ENCODE data around the gene SUPT20HL2. TPM values are rescaled to one million over a fixed set of nuclear protein-coding genes. Genes with fewer than 3 reads are reported as not detected.
"Not testable (repeated sequence)": the region's sequence is repeated elsewhere in the genome, so short reads cannot be mapped to it uniquely, and the experiment has no call there.

Gene SUPT20HL2
- under 1 TPM in 1 of 4 donors, not detected in 3; 0.07 TPM for polyA plus RNA-seq (ENCODE audit: insufficient read length in 4 of 4)

- no peak for DNase-seq (ENCODE audit: low read depth in 4 of 4, low spot score in 2 of 4)
Observed at GRCh38 chrX:24314019-24314635, at the start of gene SUPT20HL2. SUPT20HL2 (minus strand) TSS chrX:24314069; CDS start chrX:24313315, 754 bp downstream.

- not testable (repeated sequence) for DNase-seq (ENCODE audit: low read depth in 4 of 4, low spot score in 2 of 4)
Observed at GRCh38 chrX:24362089-24362745, 48.3 kb upstream of the SUPT20HL2 start.

GRCh38 chrX:24360272-24360671 is 46.4 kb upstream of the SUPT20HL2 start, which contains the start of gene SUPT20HL1:
SUPT20HL1 (plus strand) TSS chrX:24360639; CDS start chrX:24362761, 2,122 bp downstream.
- no peak for DNase-seq (ENCODE audit: low read depth in 4 of 4, low spot score in 2 of 4)

GRCh38 chrX:24357106-24357505 is 43.2 kb upstream of the SUPT20HL2 start:
- DNase-seq (ENCODE audit: low read depth in 4 of 4, low spot score in 2 of 4) = no peak

- DNase-seq (ENCODE audit: low read depth in 4 of 4, low spot score in 2 of 4) = no peak
Observed at GRCh38 chrX:24355095-24355494, 41.2 kb upstream of the SUPT20HL2 start.

- DNase-seq (ENCODE audit: low read depth in 4 of 4, low spot score in 2 of 4) = no peak
Observed at GRCh38 chrX:24350217-24350616, 36.3 kb upstream of the SUPT20HL2 start.

- no peak for DNase-seq (ENCODE audit: low read depth in 4 of 4, low spot score in 2 of 4)
Observed at GRCh38 chrX:24347881-24348280, 34.0 kb upstream of the SUPT20HL2 start.

- no peak for DNase-seq (ENCODE audit: low read depth in 4 of 4, low spot score in 2 of 4)
Observed at GRCh38 chrX:24343719-24344118, 29.9 kb upstream of the SUPT20HL2 start.

- no peak for DNase-seq (ENCODE audit: low read depth in 4 of 4, low spot score in 2 of 4)
Observed at GRCh38 chrX:24341795-24342194, 27.9 kb upstream of the SUPT20HL2 start.

- DNase-seq (ENCODE audit: low read depth in 4 of 4, low spot score in 2 of 4) = no peak
Observed at GRCh38 chrX:24340501-24340900, 26.6 kb upstream of the SUPT20HL2 start.

- no peak for DNase-seq (ENCODE audit: low read depth in 4 of 4, low spot score in 2 of 4)
Observed at GRCh38 chrX:24339911-24340310, 26.0 kb upstream of the SUPT20HL2 start.

- DNase-seq (ENCODE audit: low read depth in 4 of 4, low spot score in 2 of 4) = no peak
Observed at GRCh38 chrX:24335871-24336270, 22.0 kb upstream of the SUPT20HL2 start.

- DNase-seq (ENCODE audit: low read depth in 4 of 4, low spot score in 2 of 4) = no peak
Observed at GRCh38 chrX:24334461-24334860, 20.6 kb upstream of the SUPT20HL2 start.

GRCh38 chrX:24333371-24333770 is 19.5 kb upstream of the SUPT20HL2 start:
- DNase-seq (ENCODE audit: low read depth in 4 of 4, low spot score in 2 of 4) = no peak

- no peak for DNase-seq (ENCODE audit: low read depth in 4 of 4, low spot score in 2 of 4)
Observed at GRCh38 chrX:24332878-24333277, 19.0 kb upstream of the SUPT20HL2 start.

GRCh38 chrX:24325231-24325630 is 11.4 kb upstream of the SUPT20HL2 start:
- DNase-seq (ENCODE audit: low read depth in 4 of 4, low spot score in 2 of 4) = no peak

GRCh38 chrX:24321741-24322395 is 8.0 kb upstream of the SUPT20HL2 start:
- no peak for DNase-seq (ENCODE audit: low read depth in 4 of 4, low spot score in 2 of 4)

- DNase-seq (ENCODE audit: low read depth in 4 of 4, low spot score in 2 of 4) = no peak
Observed at GRCh38 chrX:24317567-24317966, 3.7 kb upstream of the SUPT20HL2 start.

- no peak for DNase-seq (ENCODE audit: low read depth in 4 of 4, low spot score in 2 of 4)
Observed at GRCh38 chrX:24316111-24316510, 2.2 kb upstream of the SUPT20HL2 start.

- not testable (repeated sequence) for DNase-seq (ENCODE audit: low read depth in 4 of 4, low spot score in 2 of 4)
Observed at GRCh38 chrX:24312249-24312607, 1.6 kb downstream of the SUPT20HL2 start.

GRCh38 chrX:24311507-24312248 is 2.2 kb downstream of the SUPT20HL2 start:
- not testable (repeated sequence) for DNase-seq (ENCODE audit: low read depth in 4 of 4, low spot score in 2 of 4)

Data from left renal cortex interstitium (tissue), 4 donors.